NAMALWA (cell line): ENCODE measurements around the gene CARS1.

ENCODE experiments used
- DNase-seq: peaks from one replicate; pipeline ENCODE4 v3.0.0-alpha.2; 2015; ENCODE audit warnings: low spot score

The CARS1 gene

DNA sequence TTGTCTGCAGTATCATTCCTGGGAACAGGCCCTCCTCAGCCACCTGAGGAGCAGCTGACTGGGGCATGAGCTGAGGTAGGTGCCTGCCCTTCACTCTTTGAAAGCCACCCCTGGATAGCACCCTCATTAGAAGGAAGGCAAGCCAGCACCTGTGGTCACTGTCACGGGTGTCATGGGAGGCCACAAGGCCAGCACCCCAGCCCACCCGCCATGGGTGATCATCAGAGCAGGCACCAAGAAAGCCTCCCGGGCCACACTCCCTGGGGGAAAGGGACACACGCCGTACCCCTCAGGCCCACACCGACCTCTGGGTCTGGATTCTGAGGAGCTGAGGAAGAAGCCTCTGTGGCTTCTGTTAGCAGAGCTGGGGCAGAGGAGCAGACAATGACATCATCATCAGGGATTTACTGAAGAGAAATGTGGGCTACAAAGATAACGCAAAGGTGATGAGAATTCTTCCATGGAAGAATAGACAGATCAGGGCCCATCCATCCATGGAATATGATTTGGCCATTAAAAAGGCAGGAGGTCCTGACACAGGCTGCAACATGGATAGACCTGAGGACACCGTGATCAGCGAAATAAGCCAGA is 48.4 kb downstream of the CARS1 start:
- DNase-seq = no peak

DNA sequence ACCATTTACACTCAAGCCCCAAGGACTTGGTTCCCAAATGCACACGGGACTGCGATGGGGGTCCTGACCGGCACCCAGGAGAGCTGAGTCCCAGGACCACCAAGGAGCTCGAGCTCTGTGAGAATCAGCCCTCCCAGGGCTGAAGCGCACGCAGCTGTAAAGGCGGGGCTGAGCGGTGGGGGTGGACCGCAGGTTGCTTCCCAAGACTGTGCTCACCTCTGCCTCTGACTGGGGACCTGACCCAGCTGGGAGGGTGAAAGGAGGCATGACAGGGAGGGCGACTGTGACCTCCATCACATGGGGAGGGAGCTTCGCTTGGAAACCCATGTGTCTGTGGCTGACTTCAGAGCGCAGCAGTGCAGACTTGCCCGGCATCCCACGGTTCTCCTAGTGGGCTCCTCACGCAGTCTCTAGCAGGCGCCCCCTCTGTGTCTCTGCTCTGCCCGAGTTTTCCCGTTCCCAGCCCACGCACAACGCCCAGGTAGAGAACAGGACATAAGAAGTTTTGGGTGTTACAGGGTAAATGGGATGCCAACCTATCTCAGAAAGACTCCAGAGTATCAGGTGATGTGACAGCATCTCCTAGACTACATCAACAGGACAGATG is 49.7 kb downstream of the CARS1 start:
- DNase-seq = no peak

DNA sequence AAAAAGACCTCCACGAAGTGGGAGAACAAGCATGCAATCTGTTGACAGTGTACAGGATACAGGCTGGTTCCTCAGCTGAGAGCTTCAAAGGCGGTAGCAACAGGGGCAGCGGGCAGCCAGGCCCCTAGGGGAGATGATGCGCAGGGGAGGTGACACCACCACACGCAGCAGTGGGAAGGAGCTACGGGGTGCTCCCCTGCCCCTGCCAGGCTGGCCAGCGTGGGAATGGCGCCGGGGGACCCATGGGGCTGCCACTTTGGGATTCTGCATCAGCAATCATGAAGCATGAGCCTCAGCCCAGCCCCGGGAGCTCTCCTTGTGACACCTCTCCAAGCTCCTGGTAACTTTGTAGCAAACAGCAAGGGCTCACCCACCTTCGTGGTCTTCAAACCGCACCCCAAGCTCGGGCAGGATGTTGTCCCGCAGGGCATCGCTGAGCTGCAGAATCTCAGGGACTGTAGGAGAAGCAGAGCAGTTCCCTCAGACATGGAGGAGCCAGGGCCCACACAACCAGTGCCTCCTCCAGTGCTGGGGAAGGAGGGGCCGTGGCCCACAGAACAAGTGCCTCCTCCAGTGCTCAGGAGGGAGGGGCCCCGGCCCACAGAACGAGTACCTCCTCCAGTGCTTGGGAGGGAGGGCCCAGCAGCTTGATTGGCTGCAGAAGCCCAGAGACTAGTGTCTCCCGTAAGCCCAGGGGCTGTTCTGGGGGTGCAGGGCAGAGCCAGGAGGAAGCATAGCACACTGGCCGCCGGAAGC is 50.5 kb downstream of the CARS1 start:
- no peak for DNase-seq

DNA sequence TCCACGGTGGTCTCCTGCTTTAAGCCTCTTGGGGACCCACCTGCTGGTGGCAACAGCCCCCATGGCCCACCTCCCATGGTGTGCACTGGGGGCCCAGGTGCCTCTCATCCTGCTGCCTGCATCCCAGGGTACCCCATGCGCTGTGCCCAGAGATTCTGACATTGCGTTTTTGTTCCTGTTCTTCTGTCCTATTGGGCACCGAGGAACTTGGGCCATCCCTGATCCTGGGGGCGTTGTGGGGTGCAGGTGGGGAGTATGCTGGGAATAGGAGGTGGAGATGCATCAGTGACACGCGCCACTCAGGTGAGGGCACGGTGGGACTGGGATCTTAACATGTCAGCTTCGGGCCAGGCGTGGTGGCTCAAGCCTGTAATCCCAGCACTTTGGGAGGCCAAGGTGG is 52.7 kb downstream of the CARS1 start:
- DNase-seq = no peak

DNA sequence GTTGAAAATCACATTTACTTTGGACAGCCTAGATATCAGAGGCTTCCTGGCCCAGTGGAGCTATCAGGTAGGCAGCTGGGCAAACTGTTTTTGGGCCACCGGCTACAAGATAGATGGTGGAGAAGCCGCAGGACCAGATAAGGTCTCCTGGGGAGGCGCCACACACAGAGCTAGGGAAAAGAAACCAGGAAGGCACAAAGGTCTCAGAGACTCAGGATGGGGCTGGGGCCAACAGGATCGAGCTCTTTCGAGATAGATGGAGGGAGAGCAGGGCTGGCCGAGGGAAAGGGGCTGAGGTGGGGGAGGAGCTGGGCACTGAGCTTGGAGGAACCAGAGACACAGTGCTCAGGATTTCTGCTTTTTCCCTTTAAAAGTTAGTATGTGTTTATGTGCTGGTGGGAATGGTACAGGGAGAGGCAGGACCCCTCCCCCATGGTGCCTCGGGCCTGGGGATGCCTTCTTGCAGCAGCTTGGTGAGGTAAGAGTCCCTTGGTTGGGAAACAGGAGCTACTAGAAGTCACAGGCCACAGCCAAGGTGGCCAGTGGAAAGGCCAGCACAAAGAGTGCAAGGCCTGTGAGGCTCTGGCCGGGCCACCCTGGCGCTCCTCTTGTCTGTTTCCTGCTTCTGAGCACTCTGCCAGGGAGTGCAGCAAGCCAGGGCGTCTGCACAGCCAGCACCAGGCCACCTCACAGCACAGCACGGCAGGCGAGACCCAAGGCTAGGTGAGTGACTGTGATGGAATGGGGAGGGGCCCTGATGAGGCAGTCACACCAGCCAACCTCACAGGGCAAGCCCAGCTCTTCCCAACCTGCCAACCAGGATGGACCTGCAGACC is 53.6 kb downstream of the CARS1 start:
- DNase-seq = no peak

DNA sequence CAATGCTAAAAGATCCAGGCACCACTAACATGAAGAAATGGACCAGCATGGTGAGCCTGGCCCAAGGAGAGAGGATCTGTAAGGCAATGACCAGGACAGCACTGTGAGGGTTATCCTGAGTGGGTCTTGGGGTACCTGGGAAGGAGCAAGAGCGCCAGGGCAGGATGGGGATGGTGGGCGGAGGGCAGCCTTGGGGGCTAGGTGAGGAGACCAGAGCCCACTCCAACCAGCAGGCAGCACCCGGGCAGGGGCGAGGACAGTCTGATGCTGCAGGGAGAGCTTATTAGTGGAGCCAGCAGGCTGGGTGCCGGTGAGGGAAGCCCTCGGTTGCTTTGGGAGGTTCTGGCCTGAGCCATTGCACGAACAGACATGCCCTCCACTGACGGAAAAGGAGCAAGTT is 54.4 kb downstream of the CARS1 start:
- no peak for DNase-seq

DNA sequence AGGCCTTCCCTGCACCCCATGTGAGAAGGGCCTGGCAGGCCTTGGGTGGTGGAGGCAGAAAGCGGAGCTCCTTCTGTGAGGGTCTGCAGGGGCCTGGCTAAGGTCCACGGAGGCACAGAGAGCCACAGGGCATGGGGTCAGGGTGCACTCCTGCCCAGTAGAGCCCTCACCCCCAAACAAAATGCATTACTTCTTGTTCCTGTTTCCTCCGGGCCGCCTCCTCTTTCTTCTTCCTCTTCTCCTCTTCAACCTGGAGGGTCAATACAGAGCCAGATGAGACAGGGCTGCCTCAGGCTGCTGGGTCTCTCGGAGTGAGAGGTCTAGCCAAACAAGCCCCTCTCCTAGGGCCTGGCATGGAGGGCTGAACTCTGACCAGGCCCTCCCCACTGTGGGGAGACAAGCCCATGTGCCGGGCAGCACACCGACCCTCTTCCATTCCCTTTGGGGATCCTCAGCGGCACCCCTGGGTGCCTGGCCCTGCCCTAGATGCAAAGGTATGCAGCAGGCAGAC is 54.8 kb downstream of the CARS1 start:
- DNase-seq = no peak

DNA sequence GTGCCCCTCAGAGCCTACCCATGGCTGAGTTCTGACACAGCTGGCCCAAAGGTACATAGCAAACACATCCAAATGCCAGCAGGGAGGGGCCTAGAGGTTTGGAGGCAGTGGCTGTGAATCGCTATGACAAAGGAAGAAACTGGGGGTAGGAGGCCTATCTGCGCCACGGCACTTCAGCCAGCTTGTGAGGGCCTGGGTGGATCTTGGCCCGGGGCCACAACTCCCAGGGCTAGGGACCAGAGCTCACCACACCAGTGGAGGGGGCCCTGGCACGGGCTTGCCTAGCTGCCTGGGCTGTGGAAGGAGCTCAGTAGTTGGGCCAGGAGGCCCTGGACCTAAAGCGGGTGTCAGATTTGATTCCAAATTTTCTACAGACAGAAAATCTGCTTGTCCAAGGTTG is 55.7 kb downstream of the CARS1 start:
- no peak for DNase-seq

DNA sequence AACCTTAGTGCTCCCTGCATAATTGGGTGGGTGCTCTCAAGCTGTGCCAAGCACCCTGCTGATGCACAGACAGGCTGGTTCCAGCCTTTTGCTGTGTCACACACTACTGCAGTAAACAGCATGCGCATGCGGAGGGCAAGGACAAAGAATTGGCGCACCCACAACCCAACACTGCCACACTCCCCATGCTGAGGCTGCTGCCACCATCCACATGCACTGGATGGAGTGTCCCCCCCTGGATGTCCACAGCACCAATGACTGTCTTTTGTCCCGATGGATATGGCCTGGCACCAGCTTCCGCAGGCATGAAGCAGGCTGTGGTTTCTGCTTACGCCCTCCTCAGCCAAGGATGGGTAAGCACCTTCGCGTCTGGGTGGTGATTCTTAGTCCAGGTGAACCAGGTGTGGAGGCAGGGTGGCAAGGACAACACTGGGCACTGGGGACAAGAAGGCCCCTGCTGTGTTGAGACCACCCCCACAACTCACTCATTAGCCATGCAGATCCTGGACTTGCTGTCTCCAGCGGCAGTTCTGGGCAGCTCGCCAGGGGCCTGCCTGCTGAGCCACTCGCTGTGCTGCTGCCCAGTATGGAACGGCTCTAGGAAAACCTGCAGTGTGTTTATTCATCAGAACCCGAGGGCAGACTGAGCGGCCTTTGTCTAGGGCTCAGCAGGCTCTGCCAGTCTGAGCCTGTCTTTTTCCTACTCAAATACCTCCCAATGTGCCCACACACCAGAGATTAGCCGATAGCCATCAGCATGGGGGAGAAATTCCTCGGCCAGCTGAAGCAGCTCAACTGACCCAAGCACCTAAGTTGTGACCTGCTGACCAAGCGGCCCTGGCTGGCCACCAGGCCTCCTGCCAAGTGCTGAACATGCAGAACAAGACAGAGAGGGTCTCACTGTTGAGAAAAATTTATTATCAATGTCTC is 56.9 kb downstream of the CARS1 start:
- no peak for DNase-seq

DNA sequence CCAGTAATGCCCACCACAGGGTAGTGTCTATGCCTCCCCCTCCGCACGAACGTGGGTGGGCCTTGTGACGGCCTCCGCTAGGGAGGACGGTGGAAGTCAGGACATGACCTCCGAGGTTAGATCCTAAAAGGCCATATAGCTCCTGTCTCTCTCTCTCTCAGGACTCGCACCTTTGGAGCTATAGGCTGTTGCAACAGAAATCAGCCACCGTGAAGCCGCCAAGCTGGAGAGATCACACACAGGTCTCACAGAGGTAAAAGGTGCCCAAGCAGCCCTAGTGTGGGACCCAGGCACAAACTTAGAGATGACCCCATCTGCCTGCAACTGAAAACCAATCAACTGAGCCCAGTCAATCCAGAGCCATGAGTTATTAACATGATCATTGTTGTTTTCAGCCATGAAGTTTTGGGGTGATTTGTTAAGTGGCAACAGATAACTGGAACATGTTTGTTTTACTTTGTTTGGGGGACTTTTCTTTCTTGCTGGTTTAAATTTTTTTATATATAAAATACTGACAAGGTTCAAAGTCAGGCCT is 57.7 kb downstream of the CARS1 start:
- no peak for DNase-seq

DNA sequence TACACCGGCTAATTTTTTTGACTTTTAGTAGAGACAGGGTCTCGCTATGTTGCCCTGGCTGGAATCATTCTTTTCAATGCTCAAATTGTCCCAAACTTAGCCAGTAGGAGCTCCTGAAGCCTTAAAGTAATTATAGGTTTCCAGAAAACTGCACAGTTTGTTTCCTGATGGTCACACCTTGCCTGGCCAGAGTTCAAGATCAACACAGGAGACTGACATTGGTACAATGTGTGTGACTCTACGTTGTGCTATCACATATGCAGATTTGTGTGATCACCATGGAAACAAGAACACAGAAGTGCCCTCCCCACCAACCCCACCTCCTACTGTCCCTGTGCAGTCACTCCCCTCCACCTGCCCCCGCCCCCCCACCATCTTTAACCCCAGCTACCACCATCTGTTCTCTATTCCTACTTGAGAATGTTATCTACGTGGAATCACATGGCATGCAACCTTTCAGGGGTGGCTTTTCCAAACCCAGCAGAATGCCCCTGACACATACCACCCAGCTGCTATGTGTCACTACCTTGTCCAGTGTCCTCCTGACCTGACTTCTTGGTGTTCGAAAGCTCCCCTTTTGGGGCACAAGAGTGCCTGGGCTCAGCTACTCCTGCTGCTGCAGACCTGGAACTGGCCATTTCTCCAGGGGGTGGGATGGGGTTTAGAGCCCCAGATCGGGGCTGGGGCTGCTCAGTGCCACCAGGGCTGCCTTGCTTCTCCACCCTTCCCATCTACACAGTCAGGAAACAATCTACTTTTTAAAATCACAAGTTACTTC is 59.0 kb downstream of the CARS1 start:
- DNase-seq = no peak

DNA sequence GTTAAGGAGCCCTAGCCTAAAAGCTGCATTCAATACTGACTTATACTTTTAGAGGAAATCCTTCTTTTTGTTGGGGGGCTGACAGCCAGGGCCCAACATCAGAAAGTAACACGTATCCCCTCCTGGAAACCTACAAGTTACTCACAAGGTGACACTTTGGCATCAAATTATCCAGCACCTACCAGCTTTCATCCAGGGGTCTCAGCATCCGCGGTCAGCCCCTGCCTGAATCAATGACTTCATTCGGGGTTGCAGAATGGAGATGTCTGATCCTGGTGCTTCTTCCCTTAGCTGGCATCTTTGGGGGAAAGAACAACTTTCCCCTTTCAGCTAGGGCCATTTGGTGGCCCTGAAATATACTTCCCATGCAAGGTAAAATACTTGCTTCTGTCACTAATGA is 59.8 kb downstream of the CARS1 start:
- DNase-seq = no peak

DNA sequence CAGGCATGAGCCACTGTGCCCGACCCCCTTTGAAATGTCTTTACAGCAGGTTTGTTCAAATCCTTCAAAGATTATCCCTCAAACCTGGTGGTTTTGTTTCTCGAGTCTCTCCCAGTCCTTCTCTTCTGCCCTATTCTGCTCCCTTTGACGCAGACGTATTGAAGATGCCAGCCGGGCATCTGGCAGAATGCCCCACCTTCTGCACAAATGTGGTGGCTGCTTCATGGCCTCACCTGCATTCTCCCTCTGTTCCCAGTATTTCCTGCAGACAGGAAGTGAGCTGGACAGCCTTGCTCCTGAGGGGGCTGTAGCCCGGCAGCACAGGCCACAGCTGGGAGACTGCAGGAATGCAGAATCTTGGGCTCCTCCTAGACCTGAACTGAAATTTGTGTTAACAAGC is 60.2 kb downstream of the CARS1 start:
- no peak for DNase-seq

DNA sequence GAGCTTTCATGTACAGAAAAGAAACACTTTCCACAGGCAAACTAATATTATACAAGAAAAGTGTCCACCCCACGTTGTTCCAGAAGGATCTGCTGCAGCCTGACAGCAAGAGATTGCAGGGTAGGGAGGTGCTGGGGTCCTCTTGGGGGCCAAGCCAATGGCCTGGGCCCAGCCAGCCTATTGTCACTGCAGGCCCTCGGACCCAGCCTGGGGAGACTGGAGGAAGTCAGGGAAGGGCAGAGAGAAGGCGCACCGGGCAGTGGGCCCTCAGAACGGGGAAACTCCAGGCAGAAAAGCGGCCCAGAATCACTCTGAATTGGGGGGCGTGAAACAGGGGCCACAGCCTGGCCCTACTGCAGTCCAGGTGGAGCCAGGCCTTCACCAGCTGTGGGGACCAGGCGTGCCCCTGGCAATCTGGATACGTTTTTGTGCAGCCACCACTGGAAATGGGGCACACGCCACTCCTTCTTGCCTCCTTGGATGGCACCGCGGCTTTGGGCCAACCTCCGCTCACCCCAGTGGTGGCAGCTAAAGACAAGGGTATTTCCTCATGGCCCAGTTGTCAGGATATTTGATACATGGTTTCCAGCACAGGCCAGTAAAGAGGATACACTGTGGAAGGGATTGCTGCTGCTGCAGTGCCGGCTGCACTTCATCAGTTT is 61.2 kb downstream of the CARS1 start:
- DNase-seq = no peak

DNA sequence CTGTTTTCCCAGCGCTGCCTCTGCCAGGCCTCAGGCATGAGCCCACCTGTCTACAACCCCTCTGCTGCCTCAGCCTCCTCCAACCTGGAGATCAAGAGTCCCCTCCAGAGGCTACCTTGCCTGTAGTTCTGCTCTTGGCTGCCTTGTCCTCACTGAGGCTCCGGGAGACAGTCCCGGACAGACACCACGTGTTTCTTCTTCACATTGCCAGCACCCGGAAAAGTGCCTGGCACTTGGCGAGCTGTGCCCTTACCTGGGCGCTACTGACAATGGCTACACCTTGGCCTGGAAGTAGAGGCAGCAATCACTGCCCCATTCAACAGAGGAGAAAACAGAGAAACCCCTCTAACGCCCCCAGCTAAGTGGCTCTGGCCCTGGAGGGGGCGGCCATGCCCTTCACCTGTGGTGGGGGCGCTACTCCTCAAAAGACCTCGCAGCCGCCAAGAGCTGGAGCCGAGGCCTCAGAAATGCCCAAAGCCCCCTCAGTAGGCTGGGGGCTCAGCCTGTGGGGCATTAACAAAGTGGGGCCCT is 62.1 kb downstream of the CARS1 start:
- DNase-seq = no peak

DNA sequence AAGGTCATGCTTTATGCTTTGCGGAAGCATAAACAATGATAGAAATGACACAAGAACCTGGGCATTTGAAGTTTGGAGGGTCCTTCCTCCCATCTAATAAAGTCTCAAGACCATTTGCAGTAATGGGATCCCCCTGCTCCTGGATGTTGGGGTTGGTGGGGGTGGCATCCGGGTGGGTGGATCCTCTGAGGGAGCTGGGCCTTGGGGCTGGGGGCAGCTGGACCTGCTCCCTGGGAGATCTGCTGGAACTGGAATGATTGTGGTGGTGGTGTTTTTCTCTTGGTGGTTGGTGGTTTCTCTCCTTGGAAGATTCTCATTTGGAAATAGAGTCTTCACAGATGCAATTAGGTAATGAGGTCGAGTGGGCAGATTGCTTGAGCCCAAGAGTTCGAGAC is 62.9 kb downstream of the CARS1 start:
- DNase-seq = no peak

DNA sequence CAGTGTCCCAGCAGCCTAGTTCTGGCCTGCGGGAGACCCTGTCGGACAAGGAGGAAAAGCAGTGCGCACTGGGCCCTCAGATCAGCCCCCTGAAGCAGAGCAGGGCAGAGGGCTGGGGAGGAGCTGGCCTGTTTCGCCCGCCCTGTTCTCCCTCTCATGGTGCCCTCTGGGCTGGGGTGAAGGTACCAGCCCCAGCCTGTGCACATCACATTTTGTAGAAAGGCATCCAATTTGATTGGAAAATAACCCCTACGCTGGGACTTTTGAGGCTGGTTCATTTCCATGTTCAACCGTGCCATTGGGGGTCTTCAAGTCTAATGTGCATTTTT is 64.3 kb downstream of the CARS1 start:
- DNase-seq = no peak

DNA sequence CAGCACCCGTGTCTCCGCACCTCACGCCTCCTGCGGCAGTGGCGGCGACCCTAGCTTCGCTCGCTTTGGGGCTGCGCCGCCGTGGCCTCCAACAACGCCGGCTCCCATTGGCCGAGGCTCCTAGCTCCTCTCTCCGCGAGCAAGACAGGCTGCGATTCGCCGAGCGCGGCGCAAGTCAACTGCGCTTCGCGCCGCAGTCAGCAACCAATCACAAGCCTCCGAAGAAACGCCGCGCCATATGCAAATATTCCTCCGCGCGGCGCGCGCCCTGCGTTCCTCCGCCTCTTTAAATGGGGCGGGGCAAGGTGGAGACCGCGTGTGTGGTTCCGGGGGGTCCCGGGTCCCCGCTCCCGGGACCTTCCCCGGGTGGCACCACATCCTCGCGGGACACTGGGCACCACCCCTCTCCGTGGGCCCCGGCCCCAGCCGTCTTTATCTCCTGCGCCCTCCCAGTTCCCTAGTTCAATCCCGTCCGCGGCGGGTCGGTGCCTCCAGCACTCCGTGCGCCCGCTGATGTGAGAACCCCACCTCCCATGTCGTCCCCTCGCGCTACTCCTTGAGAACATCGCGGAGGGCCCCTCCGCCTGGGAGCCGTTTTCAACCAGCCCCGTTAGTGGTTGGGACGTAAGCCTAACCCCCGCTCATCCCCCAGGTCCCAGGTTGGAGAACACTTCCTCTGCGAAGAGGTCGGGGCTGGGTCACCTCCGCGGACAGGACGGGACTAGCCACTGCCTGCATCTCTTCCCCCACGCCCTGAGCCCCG is 64.8 kb downstream of the CARS1 start, which contains the start of gene NAP1L4:
Gene NAP1L4, minus strand, starts transcription at position 96 of the 763 bp plus-strand sequence. CDS start 13,109 bp downstream, outside the sequence.
- DNase-seq = peak; percentile 98
